T-helper 1 cell treated with Interleukin-12 subunit alpha and Interleukin-12 subunit beta and Interleukin-4 antibody, amounts not matched to agents 30 ng/mL and 1 ng/mL, for 36 hours (primary cell): ENCODE results near the gene CSF1. TPM values are rescaled to one million over a fixed set of nuclear protein-coding genes. Genes with fewer than 3 reads are reported as not detected.
"Not testable (repeated sequence)": the region's sequence is repeated elsewhere in the genome, so short reads cannot be mapped to it uniquely, and the experiment has no call there.

ENCODE experiments used
- intact Hi-C: fragments of 100-400 bp; cut with micrococcal nuclease; formaldehyde crosslinking; loops from one replicate; pipeline ENCODE4 v1.15.1; 2024
- total RNA-seq: library from RNA; stranded (reverse); gene quantifications from 2 replicates; pipeline ENCODE4 v1.2.3, GENCODE V29; 2022

Gene CSF1
- total RNA-seq, 1 donor from 2014 or later: 216 TPM

DNA sequence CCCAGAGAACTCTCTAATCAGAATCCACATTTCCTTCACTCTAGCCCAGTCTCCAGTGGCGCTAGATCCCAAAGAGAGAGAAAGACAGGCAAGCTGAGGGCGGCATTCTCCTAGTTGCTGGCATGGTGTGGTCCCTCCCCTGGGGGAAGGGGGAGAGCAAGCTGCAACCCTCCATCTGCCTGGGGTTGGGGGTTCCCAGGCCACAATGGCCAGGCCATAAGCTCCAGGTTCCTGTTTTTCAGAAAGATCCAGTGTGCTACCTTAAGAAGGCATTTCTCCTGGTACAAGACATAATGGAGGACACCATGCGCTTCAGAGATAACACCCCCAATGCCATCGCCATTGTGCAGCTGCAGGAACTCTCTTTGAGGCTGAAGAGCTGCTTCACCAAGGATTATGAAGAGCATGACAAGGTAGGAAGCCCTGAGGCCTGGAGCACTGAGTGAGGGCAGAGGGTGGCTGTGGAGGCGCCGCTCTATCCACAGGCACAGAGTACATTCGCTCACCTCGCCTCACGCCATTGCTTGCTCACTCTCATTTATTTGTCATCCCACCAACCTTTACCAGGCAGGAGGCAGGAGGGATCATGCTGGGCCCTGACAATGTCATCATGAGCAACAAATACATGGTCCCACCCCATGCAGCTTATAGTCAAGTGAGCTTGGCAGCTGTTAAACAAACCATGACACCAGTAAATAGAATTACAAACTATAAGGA is 6.6 kb downstream of the CSF1 start:
- intact Hi-C loops: loop anchor here (10.0 kb wide), 1 partner anchor 272 kb away; no protein-coding TSS in a partner anchor

DNA sequence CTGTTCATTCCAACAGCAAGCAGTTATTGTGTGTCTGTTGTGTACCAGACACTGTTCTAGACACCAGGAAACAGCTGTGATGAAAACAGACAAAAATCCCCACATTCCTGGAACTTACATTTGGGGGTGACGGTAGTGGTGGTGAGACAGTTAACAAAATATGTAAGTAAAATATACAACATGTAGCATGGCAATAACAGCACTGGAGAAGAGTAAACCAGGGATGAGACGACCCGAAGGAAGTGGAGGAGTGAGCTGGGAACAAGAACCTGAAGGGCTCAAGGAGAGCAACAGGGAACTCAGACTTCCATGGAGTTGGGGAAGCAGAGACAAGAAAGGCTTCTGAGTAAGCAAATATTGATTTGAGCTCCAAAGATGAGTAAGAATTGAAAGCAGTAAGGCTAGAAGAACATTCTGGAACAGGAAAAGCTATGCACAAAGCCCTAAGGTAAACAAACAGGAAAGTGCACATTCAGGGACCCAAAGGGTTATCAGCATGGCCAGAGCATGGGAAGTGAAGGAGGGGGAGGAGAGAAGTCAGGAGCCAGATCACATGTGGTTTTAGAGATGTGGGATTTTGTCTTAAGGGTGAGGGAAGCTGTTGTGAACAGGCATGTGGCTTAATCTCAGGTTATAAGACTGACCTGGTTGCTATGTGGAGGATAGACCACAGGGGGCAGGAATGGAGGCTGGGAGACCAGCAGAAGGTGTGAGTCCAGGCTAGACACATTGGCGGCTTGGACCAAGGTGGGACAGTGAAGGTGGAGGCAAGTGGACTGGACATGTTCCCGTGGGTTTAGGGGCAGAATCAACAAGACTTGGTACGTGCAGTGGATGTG is 7.3 kb downstream of the CSF1 start:
- intact Hi-C loops: loop anchor here (10.0 kb wide), 1 partner anchor 273 kb away; no protein-coding TSS in a partner anchor

DNA sequence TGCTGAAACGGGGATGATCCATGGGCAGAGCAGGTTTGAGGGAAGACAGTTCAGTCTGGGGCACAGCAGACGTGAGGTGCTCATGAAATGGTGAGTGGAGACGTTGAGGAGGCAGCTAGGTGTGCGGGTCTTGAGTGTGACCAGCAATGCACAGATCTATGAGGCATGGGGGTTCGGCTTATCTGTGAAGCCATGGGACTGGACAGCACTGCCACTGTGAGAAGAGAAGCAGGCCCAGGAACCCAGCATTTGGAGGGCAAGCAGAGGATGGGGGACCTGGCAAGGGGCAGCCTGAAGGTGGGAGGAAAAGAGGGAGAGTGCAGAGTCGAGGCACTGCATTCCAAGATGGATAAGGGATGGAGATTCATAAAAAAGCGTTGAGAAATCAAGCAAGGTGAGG is 8.0 kb downstream of the CSF1 start:
- intact Hi-C loops: loop anchor here (10.0 kb wide), 1 partner anchor 274 kb away; no protein-coding TSS in a partner anchor

DNA sequence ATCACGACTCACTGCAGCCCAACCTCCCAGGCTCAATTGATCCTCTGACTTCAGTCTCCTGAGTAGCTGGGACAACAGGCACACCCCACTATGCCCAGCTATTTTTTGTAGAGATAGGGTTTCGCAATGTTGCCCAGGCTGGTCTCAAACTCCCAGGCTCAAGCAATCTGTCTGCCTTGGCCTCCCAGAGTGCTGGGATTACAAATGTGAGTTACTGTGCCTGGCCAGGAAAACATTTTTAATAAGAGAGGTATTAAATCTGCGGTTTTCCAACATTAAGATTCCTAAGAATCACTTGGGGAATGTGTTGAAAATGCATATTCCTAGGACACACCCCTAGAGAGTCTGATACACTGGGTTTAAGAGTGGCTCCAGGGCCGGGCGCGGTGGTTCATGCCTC is 8.7 kb downstream of the CSF1 start:
- intact Hi-C loops: loop anchor here (10.0 kb wide), 1 partner anchor 275 kb away; no protein-coding TSS in a partner anchor

DNA sequence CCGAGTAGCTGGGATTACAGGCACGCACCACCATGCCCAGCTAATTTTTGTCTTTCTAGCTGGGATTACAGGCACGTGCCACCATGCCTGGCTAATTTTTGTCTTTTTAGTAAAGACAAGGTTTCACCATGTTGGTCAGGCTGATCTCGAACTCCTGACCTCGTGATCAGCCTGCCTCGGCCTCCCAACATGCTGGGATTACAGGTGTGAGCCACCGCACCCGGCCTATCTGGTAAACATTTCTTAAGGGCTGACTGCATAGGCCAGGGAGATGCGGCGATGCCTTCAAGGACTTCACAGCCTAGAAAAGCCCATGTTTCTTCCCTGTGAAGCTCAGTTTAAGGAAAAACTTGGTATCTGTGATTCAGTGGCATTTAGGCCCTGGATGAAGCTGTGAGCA is 9.7 kb downstream of the CSF1 start:
- intact Hi-C loops: not testable (repeated sequence)

DNA sequence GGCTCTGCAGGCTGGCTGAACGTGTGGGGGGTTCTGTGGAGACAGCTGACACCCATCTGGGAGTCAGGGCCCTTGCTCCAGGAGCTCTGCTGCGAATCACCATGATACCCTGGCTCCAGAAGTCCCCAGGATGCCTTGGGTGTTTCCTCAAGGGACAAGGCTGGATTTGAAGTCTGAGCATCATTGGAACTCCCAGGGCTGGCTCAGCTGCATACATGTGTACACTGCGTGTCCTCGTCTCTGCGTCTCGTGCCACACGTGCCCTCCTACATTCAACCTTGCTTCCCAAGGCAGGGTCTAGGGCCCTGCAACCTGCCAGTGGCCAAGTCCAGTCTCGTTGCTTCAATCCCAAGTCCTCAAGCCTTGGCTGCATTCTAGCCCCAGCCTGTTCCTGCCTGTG is 11.7 kb downstream of the CSF1 start:
- intact Hi-C loops: loop anchor here (2.0 kb wide), 1 partner anchor 62 kb away; the partner anchor contains the start of gene AHCYL1

DNA sequence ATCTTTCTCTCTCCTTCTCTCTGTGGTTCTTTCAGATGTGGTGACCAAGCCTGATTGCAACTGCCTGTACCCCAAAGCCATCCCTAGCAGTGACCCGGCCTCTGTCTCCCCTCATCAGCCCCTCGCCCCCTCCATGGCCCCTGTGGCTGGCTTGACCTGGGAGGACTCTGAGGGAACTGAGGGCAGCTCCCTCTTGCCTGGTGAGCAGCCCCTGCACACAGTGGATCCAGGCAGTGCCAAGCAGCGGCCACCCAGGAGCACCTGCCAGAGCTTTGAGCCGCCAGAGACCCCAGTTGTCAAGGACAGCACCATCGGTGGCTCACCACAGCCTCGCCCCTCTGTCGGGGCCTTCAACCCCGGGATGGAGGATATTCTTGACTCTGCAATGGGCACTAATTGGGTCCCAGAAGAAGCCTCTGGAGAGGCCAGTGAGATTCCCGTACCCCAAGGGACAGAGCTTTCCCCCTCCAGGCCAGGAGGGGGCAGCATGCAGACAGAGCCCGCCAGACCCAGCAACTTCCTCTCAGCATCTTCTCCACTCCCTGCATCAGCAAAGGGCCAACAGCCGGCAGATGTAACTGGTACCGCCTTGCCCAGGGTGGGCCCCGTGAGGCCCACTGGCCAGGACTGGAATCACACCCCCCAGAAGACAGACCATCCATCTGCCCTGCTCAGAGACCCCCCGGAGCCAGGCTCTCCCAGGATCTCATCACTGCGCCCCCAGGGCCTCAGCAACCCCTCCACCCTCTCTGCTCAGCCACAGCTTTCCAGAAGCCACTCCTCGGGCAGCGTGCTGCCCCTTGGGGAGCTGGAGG is 12.7 kb downstream of the CSF1 start:
- intact Hi-C loops: loop anchor here (2.0 kb wide), 1 partner anchor 61 kb away; the partner anchor contains the start of gene AHCYL1

DNA sequence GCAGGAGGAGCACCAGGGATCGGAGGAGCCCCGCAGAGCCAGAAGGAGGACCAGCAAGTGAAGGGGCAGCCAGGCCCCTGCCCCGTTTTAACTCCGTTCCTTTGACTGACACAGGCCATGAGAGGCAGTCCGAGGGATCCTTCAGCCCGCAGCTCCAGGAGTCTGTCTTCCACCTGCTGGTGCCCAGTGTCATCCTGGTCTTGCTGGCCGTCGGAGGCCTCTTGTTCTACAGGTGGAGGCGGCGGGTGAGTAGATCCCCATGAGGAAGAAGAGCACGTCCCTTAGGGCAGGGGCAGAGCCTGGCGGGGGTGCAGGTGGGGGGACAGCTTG is 13.3 kb downstream of the CSF1 start:
- intact Hi-C loops: loop anchor here (2.0 kb wide), 1 partner anchor 61 kb away; the partner anchor contains the start of gene AHCYL1

DNA sequence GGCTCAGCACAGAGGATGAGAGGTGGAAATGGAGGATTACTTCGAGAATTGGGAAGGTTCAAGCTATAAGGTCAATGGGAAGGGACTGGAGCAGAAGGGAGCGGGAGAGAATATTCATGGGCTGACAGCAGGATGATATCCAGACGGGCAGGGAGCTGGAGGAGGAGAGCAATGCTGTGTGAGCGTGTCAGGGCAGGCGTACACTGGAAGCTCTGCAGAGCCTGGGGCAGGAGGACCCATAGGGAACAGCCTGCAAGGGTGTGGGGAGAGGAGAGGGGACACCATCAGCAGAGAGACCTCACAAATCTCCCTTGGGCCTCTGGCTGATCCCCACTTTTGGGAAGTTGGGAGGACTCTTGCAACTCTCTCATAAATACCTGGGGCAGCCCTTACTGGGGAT is 13.7 kb downstream of the CSF1 start:
- intact Hi-C loops: no loop called here

DNA sequence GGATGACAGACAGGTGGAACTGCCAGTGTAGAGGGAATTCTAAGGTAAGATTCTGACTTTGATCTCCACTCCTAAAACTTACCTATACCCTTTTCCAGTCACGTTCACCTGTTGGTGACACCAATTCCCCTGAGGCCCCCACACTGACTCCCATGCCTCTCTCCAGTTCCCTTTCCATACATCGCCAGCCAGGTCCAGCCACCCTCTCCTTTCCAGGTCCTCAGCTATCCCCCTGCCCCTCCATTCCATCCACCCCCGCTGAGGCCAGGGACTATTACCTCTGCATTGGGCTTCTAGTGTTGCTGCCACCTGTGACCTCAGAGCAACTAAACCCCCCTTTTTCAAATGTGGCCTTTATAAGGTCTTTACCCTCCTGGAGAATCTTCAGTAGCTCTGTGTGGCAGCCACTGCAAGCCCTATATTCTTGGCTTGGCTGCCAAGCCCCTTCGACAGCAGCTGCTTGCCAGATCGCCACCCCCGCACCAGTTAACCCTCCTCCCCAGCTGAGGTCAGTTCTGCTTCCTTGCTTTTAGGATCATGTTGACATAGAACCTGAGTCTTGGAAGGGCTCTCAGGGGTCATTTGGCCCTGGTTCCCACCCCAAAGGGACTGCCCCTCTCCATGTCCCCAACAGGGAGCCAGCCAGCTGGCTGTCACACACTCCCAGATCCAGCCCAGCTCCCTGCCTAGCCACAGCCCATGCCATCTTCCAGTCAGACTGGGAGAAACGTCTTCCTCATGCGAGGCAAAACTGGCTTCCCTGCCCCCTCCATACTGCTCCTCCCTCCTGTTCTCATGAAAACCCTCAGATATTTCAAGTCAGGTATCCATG is 14.7 kb downstream of the CSF1 start:
- intact Hi-C loops: no loop called here

DNA sequence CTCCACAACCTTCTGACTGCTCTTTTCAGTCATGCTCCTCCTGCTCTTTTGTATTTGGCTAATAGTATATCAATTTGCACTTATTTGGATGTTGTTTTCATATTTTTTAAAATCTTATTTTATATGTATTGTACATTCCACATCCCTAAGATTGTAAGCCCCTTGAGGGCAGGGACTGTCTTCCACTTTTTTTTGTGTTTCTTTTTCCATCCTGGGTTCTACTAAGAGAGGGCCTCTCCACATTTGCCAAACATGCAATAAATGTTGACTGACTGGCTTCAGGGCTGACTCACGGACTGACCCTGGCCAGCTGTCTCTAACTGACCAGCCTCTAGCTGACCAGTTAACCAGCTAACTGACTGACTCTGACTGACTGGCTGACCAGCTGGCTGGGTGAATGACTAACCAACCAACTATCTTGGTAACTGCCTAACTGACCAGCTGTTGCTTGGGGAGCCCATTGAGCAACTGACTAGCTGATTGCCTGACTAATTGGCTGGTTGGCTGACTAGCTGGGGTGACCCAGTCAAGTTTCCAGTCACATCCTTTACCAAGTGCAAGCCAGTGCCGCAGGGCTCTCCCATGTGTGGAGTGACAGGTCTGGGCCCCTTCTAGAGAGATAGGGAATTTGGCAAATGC is 16.1 kb downstream of the CSF1 start:
- intact Hi-C loops: no loop called here

DNA sequence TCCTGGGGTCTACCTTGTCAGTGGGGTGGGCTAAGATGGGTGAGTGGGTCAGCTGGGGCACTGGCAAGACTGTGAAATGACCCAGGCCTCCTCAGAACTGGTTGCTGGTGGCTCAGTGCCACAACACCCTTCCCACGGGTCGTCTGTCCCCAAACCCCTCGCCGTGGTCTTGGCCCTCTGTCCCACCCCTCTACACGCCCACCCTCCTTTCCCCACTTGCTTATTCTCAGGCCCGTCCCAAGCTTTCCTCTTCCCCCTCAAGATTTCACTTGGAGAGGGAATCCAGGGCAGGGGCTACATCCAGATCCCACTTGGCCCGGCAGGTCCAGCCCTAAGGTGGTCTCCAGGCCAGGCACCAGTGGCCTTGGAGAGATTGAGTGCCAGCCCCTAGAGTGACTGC is 16.7 kb downstream of the CSF1 start:
- intact Hi-C loops: no loop called here

DNA sequence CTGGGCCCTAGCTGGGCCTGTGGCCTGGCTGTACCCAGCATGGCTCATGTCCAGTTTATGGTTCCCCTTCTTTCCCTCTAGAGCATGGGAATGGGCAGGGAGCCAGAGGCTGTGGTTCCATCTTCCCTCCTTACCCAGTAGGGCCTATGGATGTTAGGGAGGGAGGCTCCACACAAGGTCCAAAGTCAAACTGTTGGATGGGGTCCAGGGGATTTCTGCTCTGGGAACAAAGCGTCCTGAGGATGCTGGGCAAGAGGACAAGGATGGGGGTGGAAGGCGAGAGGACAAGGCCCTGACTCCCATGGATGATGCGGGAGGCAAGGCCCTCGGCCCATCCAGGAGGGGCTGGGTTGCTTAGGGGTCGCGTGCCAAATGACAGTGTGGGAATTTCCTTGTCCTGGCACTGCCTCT is 17.3 kb downstream of the CSF1 start:
- intact Hi-C loops: no loop called here

DNA sequence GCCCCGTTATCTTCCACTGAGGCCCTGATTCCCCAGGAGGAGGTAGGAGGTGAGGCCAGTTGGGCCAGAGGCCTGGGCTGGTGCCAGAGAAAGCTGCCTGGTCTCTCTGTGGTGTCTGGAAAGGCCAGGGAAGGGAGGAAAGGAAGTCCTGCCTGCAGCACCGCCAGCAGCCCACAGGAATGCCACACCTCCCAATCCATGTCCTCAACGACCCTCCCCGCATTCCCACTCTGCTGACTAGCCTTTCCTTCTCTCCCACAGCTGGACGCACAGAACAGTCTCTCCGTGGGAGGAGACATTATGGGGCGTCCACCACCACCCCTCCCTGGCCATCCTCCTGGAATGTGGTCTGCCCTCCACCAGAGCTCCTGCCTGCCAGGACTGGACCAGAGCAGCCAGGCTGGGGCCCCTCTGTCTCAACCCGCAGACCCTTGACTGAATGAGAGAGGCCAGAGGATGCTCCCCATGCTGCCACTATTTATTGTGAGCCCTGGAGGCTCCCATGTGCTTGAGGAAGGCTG is 18.0 kb downstream of the CSF1 start:
- intact Hi-C loops: no loop called here

DNA sequence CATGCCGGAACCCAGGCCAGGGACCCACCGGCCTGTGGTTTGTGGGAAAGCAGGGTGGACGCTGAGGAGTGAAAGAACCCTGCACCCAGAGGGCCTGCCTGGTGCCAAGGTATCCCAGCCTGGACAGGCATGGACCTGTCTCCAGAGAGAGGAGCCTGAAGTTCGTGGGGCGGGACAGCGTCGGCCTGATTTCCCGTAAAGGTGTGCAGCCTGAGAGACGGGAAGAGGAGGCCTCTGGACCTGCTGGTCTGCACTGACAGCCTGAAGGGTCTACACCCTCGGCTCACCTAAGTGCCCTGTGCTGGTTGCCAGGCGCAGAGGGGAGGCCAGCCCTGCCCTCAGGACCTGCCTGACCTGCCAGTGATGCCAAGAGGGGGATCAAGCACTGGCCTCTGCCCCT is 18.5 kb downstream of the CSF1 start:
- intact Hi-C loops: no loop called here

DNA sequence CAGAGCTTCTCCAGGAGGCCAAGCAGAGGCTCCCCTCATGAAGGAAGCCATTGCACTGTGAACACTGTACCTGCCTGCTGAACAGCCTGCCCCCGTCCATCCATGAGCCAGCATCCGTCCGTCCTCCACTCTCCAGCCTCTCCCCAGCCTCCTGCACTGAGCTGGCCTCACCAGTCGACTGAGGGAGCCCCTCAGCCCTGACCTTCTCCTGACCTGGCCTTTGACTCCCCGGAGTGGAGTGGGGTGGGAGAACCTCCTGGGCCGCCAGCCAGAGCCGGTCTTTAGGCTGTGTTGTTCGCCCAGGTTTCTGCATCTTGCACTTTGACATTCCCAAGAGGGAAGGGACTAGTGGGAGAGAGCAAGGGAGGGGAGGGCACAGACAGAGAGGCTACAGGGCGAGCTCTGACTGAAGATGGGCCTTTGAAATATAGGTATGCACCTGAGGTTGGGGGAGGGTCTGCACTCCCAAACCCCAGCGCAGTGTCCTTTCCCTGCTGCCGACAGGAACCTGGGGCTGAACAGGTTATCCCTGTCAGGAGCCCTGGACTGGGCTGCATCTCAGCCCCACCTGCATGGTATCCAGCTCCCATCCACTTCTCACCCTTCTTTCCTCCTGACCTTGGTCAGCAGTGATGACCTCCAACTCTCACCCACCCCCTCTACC is 19.1 kb downstream of the CSF1 start:
- intact Hi-C loops: no loop called here

DNA sequence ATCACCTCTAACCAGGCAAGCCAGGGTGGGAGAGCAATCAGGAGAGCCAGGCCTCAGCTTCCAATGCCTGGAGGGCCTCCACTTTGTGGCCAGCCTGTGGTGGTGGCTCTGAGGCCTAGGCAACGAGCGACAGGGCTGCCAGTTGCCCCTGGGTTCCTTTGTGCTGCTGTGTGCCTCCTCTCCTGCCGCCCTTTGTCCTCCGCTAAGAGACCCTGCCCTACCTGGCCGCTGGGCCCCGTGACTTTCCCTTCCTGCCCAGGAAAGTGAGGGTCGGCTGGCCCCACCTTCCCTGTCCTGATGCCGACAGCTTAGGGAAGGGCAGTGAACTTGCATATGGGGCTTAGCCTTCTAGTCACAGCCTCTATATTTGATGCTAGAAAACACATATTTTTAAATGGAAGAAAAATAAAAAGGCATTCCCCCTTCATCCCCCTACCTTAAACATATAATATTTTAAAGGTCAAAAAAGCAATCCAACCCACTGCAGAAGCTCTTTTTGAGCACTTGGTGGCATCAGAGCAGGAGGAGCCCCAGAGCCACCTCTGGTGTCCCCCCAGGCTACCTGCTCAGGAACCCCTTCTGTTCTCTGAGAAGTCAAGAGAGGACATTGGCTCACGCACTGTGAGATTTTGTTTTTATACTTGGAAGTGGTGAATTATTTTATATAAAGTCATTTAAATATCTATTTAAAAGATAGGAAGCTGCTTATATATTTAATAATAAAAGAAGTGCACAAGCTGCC is 19.8 kb downstream of the CSF1 start:
- intact Hi-C loops: no loop called here

DNA sequence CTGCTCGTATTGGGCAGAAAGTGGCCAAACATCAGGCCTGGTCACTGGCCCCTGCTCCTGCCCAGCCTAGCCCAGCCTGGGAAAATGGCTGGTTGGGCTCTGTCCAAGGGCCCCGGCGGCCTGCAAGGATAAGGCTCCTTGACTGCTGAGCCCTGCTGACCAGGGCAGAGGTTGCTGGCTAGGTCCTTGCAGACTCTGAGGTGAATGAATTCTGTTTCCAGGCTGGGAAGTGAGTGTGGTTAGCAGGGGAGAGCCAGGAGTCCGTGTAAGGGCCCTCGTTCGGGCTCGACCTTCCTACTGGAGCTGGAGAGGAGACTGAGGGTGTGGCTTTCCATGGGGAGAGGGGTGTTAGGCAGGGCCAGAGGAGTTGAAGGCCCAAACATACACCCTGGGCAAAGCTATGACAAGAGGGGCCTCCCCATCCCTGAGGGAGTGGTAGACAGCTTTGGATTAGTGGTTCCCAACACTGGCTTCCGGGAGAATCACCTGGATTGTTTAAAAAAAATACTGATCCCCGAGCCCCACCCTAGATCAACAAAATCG is 20.6 kb downstream of the CSF1 start:
- intact Hi-C loops: no loop called here
